Activated CD4-positive, alpha-beta T cell treated with anti-CD3 and anti-CD28 coated beads for 36 hours (primary cell): Measurements from ENCODE around the gene FYN. TPM values are rescaled to one million over a fixed set of nuclear protein-coding genes. Genes with fewer than 3 reads are reported as not detected.

ENCODE experiments used
- ATAC-seq: fragments of 200-7000 bp; cut with Tn5 transposase; one replicate; pipeline ENCODE4 v1.10.0; 2021; ENCODE audit warnings: mild to moderate bottlenecking, moderate library complexity
- CTCF ChIA-PET: fragments of 350-600 bp; sonication (Branson Sonifier 250); formaldehyde crosslinking; loops from one replicate; lab custom pipeline; 2021; ENCODE audit warnings: antibody characterized with exemption; lab: Charles Lee
- POLR2A ChIA-PET: fragments of 350-600 bp; sonication (Branson Sonifier 250); formaldehyde crosslinking; loops from one replicate; lab custom pipeline; 2021; ENCODE audit warnings: antibody characterized with exemption, inconsistent platforms; lab: Charles Lee
- DNase-seq: peaks from one replicate; pipeline ENCODE4 v3.0.0-alpha.2; 2020
- H3K27ac Mint-ChIP-seq: one replicate; pipeline ENCODE4 v1.8.0; 2021; ENCODE audit warnings: mixed read lengths
- H3K27me3 Mint-ChIP-seq: one replicate; pipeline ENCODE4 v1.8.0; 2021; ENCODE audit warnings: mixed read lengths
- H3K36me3 Mint-ChIP-seq: one replicate; pipeline ENCODE4 v1.8.0; 2021; ENCODE audit warnings: low read depth, mixed read lengths
- H3K4me1 Mint-ChIP-seq: one replicate; pipeline ENCODE4 v1.8.0; 2021; ENCODE audit warnings: mixed read lengths
- H3K4me3 Mint-ChIP-seq: one replicate; pipeline ENCODE4 v1.8.0; 2021; ENCODE audit warnings: mild to moderate bottlenecking, moderate library complexity, mixed read lengths
- H3K9me3 Mint-ChIP-seq: one replicate; pipeline ENCODE4 v1.8.0; 2021; ENCODE audit warnings: low read depth, mixed read lengths
- intact Hi-C, 2 experiments: fragments of 100-400 bp; cut with DNase I in 1 of 2; cut with micrococcal nuclease in 1 of 2; formaldehyde crosslinking; loops; one replicate each; pipeline versions ENCODE4 v1.14.2 to v1.15.1; 2022 to 2024; cut with DNase I, micrococcal nuclease
- total RNA-seq, 2 experiments: library from RNA; stranded (reverse); gene quantifications; one replicate each; pipeline ENCODE4 v1.2.3, GENCODE V29; 2021

Gene FYN
- total RNA-seq, 2 experiments from 2014 or later, result 345 to 504 TPM

- H3K4me3 Mint-ChIP-seq, result no peak overlapping the region
- no peaks in the 10 kb centered on the region for H3K27me3 Mint-ChIP-seq
- no peaks in the 10 kb centered on the region for H3K9me3 Mint-ChIP-seq
- intact Hi-C loops, result no loop called here
- H3K36me3 Mint-ChIP-seq, result peaks cover 60% of the 10 kb centered on the region
- H3K4me1 Mint-ChIP-seq, result peaks cover 98% of the 10 kb centered on the region
- H3K27ac Mint-ChIP-seq, result peak overlapping the region; percentile 45
- ChIA-PET POLR2A (no interaction called here), CTCF (interaction anchor here (0.6 to 4.5 kb wide), 11 partner anchors 9 to 504 kb away, joined by 3 to 22 read pairs (median 4); no protein-coding TSS in a partner anchor)
- DNase-seq (no peak), ATAC-seq (peak; percentile 8)
Measured at GRCh38 chr6:111854683-111855082, 18.6 kb downstream of the FYN start.

GRCh38 chr6:111852725-111853124 is 20.5 kb downstream of the FYN start:
- Mint-ChIP-seq H3K9me3 (no peaks in the 10 kb centered on the region), H3K36me3 (peaks cover 53% of the 10 kb centered on the region), H3K27me3 (no peaks in the 10 kb centered on the region), H3K27ac (peak overlapping the region; percentile 77), H3K4me1 (peaks cover 97% of the 10 kb centered on the region), H3K4me3 (no peak overlapping the region)
- ATAC-seq (no peak), DNase-seq (no peak)
- ChIA-PET POLR2A (interaction anchor here (1.1 kb wide), 1 partner anchor 11 kb away, joined by 3 read pairs; no protein-coding TSS in a partner anchor), CTCF (interaction anchor here (0.6 to 4.5 kb wide), 7 partner anchors 7 to 191 kb away, joined by 3 to 22 read pairs (median 3); no protein-coding TSS in a partner anchor)
- intact Hi-C loops, result loop anchor here in 1 of 2 experiments (2.0 kb wide), 1 partner anchor 14 kb away; no protein-coding TSS in a partner anchor

- ChIA-PET CTCF (interaction anchor here (0.6 to 1.6 kb wide), 10 partner anchors 11 to 193 kb away, joined by 3 to 6 read pairs (median 4); no protein-coding TSS in a partner anchor), POLR2A (interaction anchor here (0.7 to 1.1 kb wide), 3 partner anchors 11 to 13 kb away, joined by 3 to 5 read pairs (median 4); no protein-coding TSS in a partner anchor)
- Mint-ChIP-seq H3K9me3 (no peaks in the 10 kb centered on the region), H3K27ac (peak overlapping the region; percentile 64), H3K4me3 (peak overlapping the region; percentile 20), H3K27me3 (no peaks in the 10 kb centered on the region), H3K36me3 (peaks cover 60% of the 10 kb centered on the region), H3K4me1 (peaks cover 99% of the 10 kb centered on the region)
- DNase-seq, result peak; percentile 45
- intact Hi-C loops, result no loop called here
- peak; percentile 43 for ATAC-seq
Measured at GRCh38 chr6:111850295-111850937, 22.8 kb downstream of the FYN start.

- Mint-ChIP-seq H3K27me3 (no peaks in the 10 kb centered on the region), H3K27ac (peak overlapping the region; percentile 80), H3K4me1 (peaks cover 99% of the 10 kb centered on the region), H3K9me3 (no peaks in the 10 kb centered on the region), H3K4me3 (no peak overlapping the region), H3K36me3 (peaks cover 70% of the 10 kb centered on the region)
- DNase-seq, result no peak
- intact Hi-C loops, result loop anchor here in 1 of 2 experiments (10.0 kb wide), 1 partner anchor 146 kb away; no protein-coding TSS in a partner anchor
- POLR2A ChIA-PET, result no interaction called here
- CTCF ChIA-PET, result interaction anchor here (1.6 kb wide), 1 partner anchor 12 kb away, joined by 5 read pairs; no protein-coding TSS in a partner anchor
- no peak for ATAC-seq
Measured at GRCh38 chr6:111849298-111849697, 24.0 kb downstream of the FYN start.

GRCh38 chr6:111848262-111848812 is 24.9 kb downstream of the FYN start:
- H3K4me1 Mint-ChIP-seq, result peaks cover 92% of the 10 kb centered on the region
- no peaks in the 10 kb centered on the region for H3K9me3 Mint-ChIP-seq
- H3K27ac Mint-ChIP-seq, result no peak overlapping the region
- ChIA-PET POLR2A (no interaction called here), CTCF (interaction anchor here (1.3 to 1.6 kb wide), 4 partner anchors 9 to 152 kb away, joined by 3 to 4 read pairs (median 4); no protein-coding TSS in a partner anchor)
- no peak overlapping the region for H3K4me3 Mint-ChIP-seq
- ATAC-seq (no peak), DNase-seq (no peak)
- peaks cover 65% of the 10 kb centered on the region for H3K36me3 Mint-ChIP-seq
- intact Hi-C loops, result loop anchor here in 1 of 2 experiments (10.0 kb wide), 1 partner anchor 146 kb away; no protein-coding TSS in a partner anchor
- no peaks in the 10 kb centered on the region for H3K27me3 Mint-ChIP-seq

- no peaks in the 10 kb centered on the region for H3K27me3 Mint-ChIP-seq
- ATAC-seq (peak; percentile 34), DNase-seq (peak; percentile 59)
- ChIA-PET POLR2A (interaction anchor here (0.7 kb wide), 1 partner anchor 88 kb away, joined by 3 read pairs; no protein-coding TSS in a partner anchor), CTCF (interaction anchor here (0.6 to 1.6 kb wide), 9 partner anchors 10 to 153 kb away, joined by 3 to 4 read pairs (median 3); no protein-coding TSS in a partner anchor)
- H3K36me3 Mint-ChIP-seq, result peaks cover 52% of the 10 kb centered on the region
- intact Hi-C loops, result loop anchor here (1.0 to 10.0 kb wide), 6 partner anchors 8 to 150 kb away; no protein-coding TSS in a partner anchor
- no peak overlapping the region for H3K27ac Mint-ChIP-seq
- no peaks in the 10 kb centered on the region for H3K9me3 Mint-ChIP-seq
- peaks cover 76% of the 10 kb centered on the region for H3K4me1 Mint-ChIP-seq
- peak overlapping the region; percentile 56 for H3K4me3 Mint-ChIP-seq
Measured at GRCh38 chr6:111846492-111847409, 26.5 kb downstream of the FYN start.

GRCh38 chr6:111846066-111846465 is 27.2 kb downstream of the FYN start:
- POLR2A ChIA-PET, result interaction anchor here (0.8 to 1.2 kb wide), 3 partner anchors 18 to 86 kb away, joined by 3 read pairs; no protein-coding TSS in a partner anchor
- no peak for ATAC-seq
- Mint-ChIP-seq H3K36me3 (peaks cover 50% of the 10 kb centered on the region), H3K4me3 (peak overlapping the region; percentile 56), H3K9me3 (no peaks in the 10 kb centered on the region), H3K27ac (no peak overlapping the region), H3K4me1 (peaks cover 69% of the 10 kb centered on the region), H3K27me3 (no peaks in the 10 kb centered on the region)
- intact Hi-C loops, result loop anchor here (1.0 to 10.0 kb wide), 6 partner anchors 8 to 151 kb away; no protein-coding TSS in a partner anchor
- no peak for DNase-seq
- CTCF ChIA-PET, result interaction anchor here (0.6 to 1.9 kb wide), 10 partner anchors 7 to 197 kb away, joined by 3 to 6 read pairs (median 4); no protein-coding TSS in a partner anchor

GRCh38 chr6:111845441-111845871 is 27.8 kb downstream of the FYN start:
- DNase-seq, result peak; percentile 50
- ChIA-PET CTCF (interaction anchor here (0.6 to 1.9 kb wide), 12 partner anchors 8 to 198 kb away, joined by 3 to 6 read pairs (median 4); no protein-coding TSS in a partner anchor), POLR2A (interaction anchor here (0.6 to 1.2 kb wide), 5 partner anchors 17 to 1293 kb away, joined by 3 to 4 read pairs (median 3); no protein-coding TSS in a partner anchor)
- intact Hi-C loops, result loop anchor here in 1 of 2 experiments (10.0 kb wide), 1 partner anchor 149 kb away; no protein-coding TSS in a partner anchor
- H3K9me3 Mint-ChIP-seq, result no peaks in the 10 kb centered on the region
- H3K36me3 Mint-ChIP-seq, result peaks cover 47% of the 10 kb centered on the region
- H3K4me1 Mint-ChIP-seq, result peaks cover 63% of the 10 kb centered on the region
- H3K27me3 Mint-ChIP-seq, result no peaks in the 10 kb centered on the region
- peak overlapping the region; percentile 56 for H3K4me3 Mint-ChIP-seq
- ATAC-seq, result peak; percentile 14
- no peak overlapping the region for H3K27ac Mint-ChIP-seq

GRCh38 chr6:111844921-111845320 is 28.3 kb downstream of the FYN start:
- Mint-ChIP-seq H3K4me3 (peak overlapping the region; percentile 56), H3K27ac (no peak overlapping the region), H3K27me3 (no peaks in the 10 kb centered on the region), H3K4me1 (peaks cover 63% of the 10 kb centered on the region), H3K9me3 (no peaks in the 10 kb centered on the region), H3K36me3 (peaks cover 42% of the 10 kb centered on the region)
- CTCF ChIA-PET, result interaction anchor here (0.7 to 2.2 kb wide), 14 partner anchors 9 to 198 kb away, joined by 3 to 9 read pairs (median 4); no protein-coding TSS in a partner anchor
- intact Hi-C loops, result loop anchor here in 1 of 2 experiments (10.0 kb wide), 1 partner anchor 150 kb away; no protein-coding TSS in a partner anchor
- POLR2A ChIA-PET, result interaction anchor here (0.6 to 1.8 kb wide), 6 partner anchors 17 to 436 kb away, joined by 3 to 17 read pairs (median 3); no protein-coding TSS in a partner anchor
- ATAC-seq, result no peak
- DNase-seq, result peak; percentile 16

- no peak overlapping the region for H3K27ac Mint-ChIP-seq
- peaks cover 63% of the 10 kb centered on the region for H3K4me1 Mint-ChIP-seq
- CTCF ChIA-PET, result interaction anchor here (0.6 to 2.2 kb wide), 24 partner anchors 11 to 199 kb away, joined by 3 to 10 read pairs (median 4); partner anchors contain the start of gene FYN
- no peaks in the 10 kb centered on the region for H3K9me3 Mint-ChIP-seq
- no peaks in the 10 kb centered on the region for H3K27me3 Mint-ChIP-seq
- DNase-seq, result no peak
- peaks cover 39% of the 10 kb centered on the region for H3K36me3 Mint-ChIP-seq
- POLR2A ChIA-PET, result interaction anchor here (0.6 to 1.8 kb wide), 9 partner anchors 13 to 437 kb away, joined by 3 to 17 read pairs (median 7); partner anchors contain the start of gene FYN
- H3K4me3 Mint-ChIP-seq, result peak overlapping the region; percentile 56
- no peak for ATAC-seq
- intact Hi-C loops, result loop anchor here in 1 of 2 experiments (10.0 kb wide), 1 partner anchor 150 kb away; no protein-coding TSS in a partner anchor
Measured at GRCh38 chr6:111844376-111844775, 28.9 kb downstream of the FYN start.
